HUES6 (cell line): ENCODE results near the gene VGF.
A peak's percentile ranks its signal among the peaks of the same experiment; 100 is the strongest.
"Not testable (repeated sequence)": the region's sequence is repeated elsewhere in the genome, so short reads cannot be mapped to it uniquely, and the experiment has no call there.

ENCODE experiments used
- H3K27ac ChIP-seq: 2 replicates; pipeline ENCODE4 v1.7.0; 2013; ENCODE audit warnings: low read depth, mild to moderate bottlenecking, low read length, inconsistent platforms
- H3K27me3 ChIP-seq: 2 replicates; pipeline ENCODE4 v1.6.1; 2013; ENCODE audit warnings: low read length; ENCODE audit not compliant: control insufficient read depth, insufficient read depth
- H3K36me3 ChIP-seq: 2 replicates; pipeline ENCODE4 v1.6.1; 2013; ENCODE audit warnings: low read length; ENCODE audit not compliant: control insufficient read depth, insufficient read depth
- H3K4me1 ChIP-seq: 2 replicates; pipeline ENCODE4 v1.6.1; 2013; ENCODE audit warnings: low read length; ENCODE audit not compliant: control insufficient read depth, insufficient read depth
- H3K4me3 ChIP-seq: 2 replicates; pipeline ENCODE4 v1.5.1; 2013; ENCODE audit warnings: low read depth, low read length
- H3K9ac ChIP-seq: one replicate; pipeline ENCODE4 v1.6.1; 2013; ENCODE audit warnings: mild to moderate bottlenecking, low read length
- H3K9me3 ChIP-seq: 2 replicates; pipeline ENCODE4 v1.6.1; 2013; ENCODE audit warnings: low read depth, low read length; ENCODE audit not compliant: control insufficient read depth, insufficient read depth

The VGF gene

DNA sequence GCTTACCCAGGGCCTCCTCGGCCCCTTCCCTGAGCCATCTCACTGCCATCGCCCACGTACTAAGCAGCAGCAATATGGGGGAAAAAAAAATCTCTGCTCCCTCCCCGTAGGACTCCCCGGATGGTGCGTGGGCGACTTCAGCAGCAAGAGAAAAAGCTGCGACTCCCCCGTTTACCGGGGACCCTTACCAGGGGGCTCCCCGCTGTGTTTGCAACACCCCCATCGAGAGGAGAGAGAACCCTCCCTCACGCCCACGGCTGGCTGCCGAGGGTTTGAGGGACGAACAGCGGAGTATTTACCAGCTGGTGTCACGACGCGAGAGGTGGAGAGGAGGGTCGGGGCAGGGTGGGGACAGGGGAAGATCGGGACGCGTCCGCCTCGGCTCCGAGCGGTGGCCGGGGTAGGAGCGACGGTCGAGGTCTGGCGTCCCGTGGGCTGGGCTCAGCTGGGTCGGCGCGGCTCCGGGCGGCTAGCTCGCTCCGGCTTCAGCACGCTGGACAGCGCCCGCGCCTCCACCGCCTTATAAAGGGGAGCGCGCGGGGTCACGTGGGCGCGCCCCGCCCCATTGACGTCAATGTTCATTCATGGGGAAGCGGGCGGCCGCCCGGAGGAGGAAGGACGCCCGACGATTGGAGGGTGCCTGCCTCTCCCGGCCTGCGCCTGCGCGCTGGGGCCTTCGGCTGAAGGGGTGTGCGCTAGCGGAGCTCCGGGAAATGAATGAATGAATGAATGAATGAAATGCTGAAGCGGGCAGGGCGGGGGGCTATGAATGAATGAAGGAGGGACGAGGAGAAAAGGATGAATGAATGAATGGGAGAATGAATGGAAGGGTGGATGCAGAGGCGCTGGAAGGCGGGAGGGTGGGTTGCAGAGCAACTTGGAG lies at the start of gene VGF:
Gene VGF (minus strand): TSS at position 495 of the 883 bp plus-strand sequence. CDS start 726 bp downstream, outside the sequence.
- Histone ChIP-seq H3K27ac (no peak within 1 kb of the TSS), H3K9ac (peak within 1 kb of the TSS; percentile 79), H3K9me3 (no peaks in the 10 kb centered on the region), H3K4me1 (peaks cover 55% of the 10 kb centered on the region), H3K36me3 (no peaks in the 10 kb centered on the region), H3K27me3 (peaks cover 64% of the 10 kb centered on the region), H3K4me3 (peak within 1 kb of the TSS; percentile 62)

DNA sequence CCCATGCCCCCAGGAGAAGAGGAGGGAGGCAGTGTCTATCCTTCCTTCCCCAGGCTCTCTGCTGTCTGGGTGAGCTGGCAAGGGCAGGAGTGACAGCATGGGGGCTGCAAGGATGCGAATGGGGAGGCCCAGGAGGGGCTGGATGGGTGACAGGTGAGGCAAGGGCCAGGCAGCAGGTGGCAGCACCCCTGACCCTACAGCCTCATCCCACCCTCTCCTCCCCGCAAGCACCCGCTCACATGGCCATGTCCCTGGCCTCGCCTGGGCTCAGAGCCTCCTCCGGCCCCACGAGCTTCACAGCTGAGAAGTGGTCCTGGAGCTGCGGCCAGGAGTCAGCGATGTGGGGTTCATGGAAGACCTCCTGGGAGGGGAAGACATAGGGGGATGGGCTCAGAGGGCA lies 46.6 kb upstream of the VGF start:
- Histone ChIP-seq H3K4me1 (peaks cover 9% of the 10 kb centered on the region), H3K4me3 (no peak overlapping the region), H3K27ac (no peak overlapping the region), H3K27me3 (no peaks in the 10 kb centered on the region), H3K9me3 (no peaks in the 10 kb centered on the region), H3K36me3 (peaks cover 55% of the 10 kb centered on the region), H3K9ac (no peak overlapping the region)

DNA sequence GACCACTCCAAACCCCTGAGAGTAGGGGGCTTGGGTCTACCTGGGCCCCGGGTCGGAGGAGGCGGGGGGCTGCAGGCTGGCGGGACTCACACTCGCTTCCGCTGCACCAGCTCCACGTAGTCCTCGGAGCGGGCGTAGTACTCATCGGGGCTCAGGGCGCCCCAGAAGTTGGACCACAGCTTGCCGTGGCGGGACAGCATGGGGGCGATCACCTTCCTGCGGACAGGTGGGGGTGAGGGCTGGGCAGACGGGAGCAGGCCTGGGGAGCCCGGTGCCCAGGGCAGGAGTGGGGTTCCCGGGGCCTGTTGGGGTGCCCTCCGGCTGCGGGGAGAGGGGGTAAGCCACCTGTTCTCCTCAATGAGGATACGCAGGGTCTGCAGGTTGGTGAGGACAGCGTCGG lies 46.1 kb upstream of the VGF start:
- Histone ChIP-seq H3K27me3 (no peaks in the 10 kb centered on the region), H3K4me1 (peaks cover 5% of the 10 kb centered on the region), H3K27ac (no peak overlapping the region), H3K4me3 (no peak overlapping the region), H3K36me3 (peaks cover 56% of the 10 kb centered on the region), H3K9me3 (no peaks in the 10 kb centered on the region), H3K9ac (no peak overlapping the region)

DNA sequence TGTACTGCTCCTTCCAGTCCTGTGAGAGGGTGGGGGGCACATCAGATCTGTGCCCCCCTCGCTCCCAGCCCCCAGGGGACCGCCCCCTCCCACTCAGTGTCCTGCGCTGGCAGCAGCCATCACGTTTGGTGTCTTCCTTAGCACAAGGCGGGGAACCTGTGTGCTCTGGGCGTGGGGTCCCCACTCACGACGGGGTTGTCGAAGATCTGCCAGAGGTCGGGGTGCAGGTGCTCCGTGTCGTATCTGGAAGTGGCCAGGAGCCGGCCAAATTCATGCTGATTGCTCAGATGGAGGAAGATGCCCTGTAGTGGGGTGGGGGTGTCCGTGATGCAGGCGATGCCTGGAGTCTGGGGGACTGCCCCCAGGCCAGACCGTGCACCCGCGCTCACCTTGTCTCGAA lies 44.8 kb upstream of the VGF start:
- Histone ChIP-seq H3K36me3 (peaks cover 57% of the 10 kb centered on the region), H3K9me3 (no peaks in the 10 kb centered on the region), H3K4me1 (no peaks in the 10 kb centered on the region), H3K27me3 (no peaks in the 10 kb centered on the region), H3K27ac (no peak overlapping the region), H3K9ac (no peak overlapping the region), H3K4me3 (no peak overlapping the region)

DNA sequence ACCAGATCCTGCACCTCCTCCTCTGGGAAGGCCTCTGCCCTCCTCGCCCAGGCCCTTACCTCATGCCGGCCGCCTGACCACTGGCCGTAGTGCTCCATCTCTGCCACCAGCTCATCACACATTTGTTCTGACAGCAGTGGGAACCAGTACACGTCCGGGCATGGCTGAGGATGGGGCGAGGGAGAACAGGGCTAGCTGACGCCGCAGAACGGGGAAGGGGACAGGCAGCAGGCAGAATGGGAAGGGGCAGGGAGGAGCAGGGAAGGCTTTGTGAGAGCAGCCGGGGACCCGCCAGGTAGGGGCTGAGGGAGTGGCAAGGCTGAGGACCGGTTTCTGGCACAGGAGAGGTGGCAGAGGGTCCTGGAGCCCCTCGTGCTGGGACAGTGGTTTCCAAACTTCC lies 43.4 kb upstream of the VGF start:
- H3K4me1 ChIP-seq, result no peaks in the 10 kb centered on the region
- H3K4me3 ChIP-seq, result no peak overlapping the region
- H3K9ac ChIP-seq, result no peak overlapping the region
- H3K27me3 ChIP-seq, result no peaks in the 10 kb centered on the region
- peaks cover 51% of the 10 kb centered on the region for H3K36me3 ChIP-seq
- H3K27ac ChIP-seq, result no peak overlapping the region
- H3K9me3 ChIP-seq, result no peaks in the 10 kb centered on the region

DNA sequence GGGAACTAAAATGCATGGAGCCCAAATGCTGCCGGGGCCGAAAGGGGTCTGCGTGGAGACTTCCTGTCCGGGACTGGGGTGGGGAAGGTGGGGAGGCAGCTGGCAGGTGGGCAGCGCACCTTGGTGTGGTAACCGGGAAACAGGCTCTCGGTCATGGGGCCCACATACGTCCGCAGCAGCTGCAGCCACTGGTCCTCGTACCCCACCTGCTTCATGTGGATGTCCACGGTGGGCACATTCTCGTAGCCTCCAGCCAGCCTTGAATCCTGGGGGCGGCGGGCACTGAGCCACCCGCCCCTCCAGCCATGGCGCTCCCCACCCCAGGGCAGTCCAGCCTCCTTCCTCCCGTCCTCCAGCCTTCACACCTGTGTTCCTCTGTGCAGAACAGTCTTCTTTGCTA lies 42.1 kb upstream of the VGF start:
- no peak overlapping the region for H3K27ac ChIP-seq
- H3K9me3 ChIP-seq, result no peaks in the 10 kb centered on the region
- H3K36me3 ChIP-seq, result peaks cover 48% of the 10 kb centered on the region
- no peak overlapping the region for H3K4me3 ChIP-seq
- H3K9ac ChIP-seq, result no peak overlapping the region
- no peaks in the 10 kb centered on the region for H3K4me1 ChIP-seq
- peaks cover 5% of the 10 kb centered on the region; the same call in 1 of the 2 replicates for H3K27me3 ChIP-seq

DNA sequence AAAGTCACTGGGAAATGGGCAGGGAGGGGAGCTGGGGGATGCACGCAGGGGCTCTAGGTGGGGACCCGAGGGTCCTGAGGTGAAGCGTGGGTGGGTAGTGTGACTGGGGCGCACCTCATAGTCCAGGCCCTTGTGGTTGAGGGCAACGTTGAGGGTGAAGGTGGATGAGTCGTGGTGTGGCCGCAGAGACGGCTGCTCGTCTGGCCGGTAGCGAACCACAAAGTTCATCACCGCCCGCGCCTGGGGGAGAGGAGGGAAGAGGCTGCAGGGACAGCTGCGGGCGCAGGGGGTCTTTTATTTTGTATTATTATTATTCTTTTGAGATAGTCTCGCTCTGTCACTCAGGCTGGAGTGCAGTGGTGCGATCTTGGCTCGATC lies 41.3 kb upstream of the VGF start:
- H3K9ac ChIP-seq, result no peak overlapping the region

DNA sequence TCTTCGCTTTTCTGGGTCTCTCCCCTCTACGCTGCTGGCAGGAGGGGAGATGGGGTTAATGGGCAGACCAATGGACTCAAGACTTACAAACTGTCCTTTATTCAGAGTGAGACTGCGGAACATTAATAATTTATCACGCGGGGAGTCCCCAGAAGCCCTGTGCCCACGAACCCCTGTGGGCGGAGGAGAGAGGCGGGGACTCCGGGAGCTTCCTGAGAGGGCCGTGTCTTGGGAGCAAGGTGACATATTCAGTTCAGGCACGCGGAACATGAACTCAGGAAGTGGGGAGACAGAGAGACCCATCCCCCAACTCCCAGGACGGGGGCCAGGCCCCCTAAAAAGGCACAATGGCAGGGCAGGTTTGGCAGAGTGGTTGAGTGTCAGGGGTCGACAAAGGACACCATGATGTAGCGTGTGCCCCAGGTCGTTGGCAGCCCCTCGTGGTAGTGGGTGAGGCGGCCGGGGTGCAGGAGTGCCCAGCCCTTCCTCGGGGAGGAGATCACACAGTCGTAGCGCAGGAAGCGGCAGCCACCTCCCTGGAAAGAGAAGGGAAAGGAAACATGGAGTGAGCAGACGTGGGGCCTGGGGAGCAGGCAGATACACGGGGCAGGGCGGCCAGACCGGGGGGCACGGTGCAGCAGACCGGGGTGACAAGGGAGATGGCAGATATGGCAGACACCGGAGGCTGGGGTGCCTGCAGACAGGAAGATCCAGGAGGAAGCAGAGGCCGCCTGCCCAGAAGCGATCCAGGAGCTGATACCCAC lies 40.7 kb upstream of the VGF start:
- no peak overlapping the region for H3K9ac ChIP-seq
- H3K27ac ChIP-seq, result no peak overlapping the region
- H3K36me3 ChIP-seq, result peaks cover 37% of the 10 kb centered on the region

More for the DNA sequence above, 41.3 kb upstream of the VGF start:
- Histone ChIP-seq H3K27ac (no peak overlapping the region), H3K9me3 (no peaks in the 10 kb centered on the region), H3K36me3 (peaks cover 43% of the 10 kb centered on the region), H3K4me3 (no peak overlapping the region), H3K4me1 (no peaks in the 10 kb centered on the region; the same call in 1 of the 2 replicates), H3K27me3 (peaks cover 13% of the 10 kb centered on the region; the same call in 1 of the 2 replicates)

DNA sequence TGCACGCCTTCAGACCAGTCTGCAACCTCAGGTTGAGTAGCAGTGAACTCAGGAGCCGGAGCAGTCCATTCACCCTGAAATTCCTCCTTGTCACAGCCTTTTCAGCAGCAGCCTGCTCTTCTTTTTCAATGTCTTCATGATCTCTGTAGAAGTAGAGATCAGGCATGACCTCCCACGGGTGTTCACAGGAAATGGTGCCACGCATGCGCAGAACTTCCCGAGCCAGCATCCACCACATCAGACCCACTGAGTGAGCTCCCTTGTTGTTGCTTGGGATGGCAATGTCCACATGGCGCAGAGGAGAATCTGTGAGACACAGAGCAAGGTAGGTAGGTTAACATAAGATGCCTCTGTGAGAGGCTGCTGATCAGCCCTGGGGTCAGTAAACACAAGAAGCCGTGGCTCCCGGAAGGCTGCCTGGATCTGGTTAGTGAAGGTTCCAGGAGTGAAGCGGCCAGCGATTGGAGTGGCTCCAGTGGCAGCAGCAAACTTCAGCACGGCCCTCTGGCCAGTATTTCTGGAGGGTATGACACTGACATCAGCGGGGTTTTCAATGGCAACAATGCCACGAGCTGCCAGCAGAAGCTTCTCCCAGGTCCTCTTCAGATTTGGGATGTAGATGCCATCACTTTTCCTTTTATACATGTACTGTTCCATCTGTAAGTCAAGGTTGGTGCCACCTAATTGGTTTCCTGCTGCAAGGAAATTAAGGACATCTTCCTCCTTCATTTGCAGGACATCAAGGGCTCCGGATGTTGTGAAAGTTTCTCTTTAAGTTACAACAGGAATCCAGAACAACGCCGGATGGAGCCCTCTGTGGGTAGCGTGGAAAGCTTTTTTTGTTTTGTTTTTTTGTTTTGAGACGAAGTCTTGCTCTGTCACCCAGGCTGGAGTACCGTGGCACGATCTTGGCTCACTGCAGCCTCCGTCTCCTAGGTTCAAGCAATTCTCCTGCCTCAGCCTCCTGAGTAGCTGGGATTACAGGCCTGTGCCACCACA lies 38.7 kb upstream of the VGF start:
- H3K9me3 ChIP-seq, H3K9ac ChIP-seq, H3K4me3 ChIP-seq, H3K27ac ChIP-seq: not testable (repeated sequence)
- H3K36me3 ChIP-seq, result peaks cover 22% of the 10 kb centered on the region
- peaks cover 11% of the 10 kb centered on the region for H3K4me1 ChIP-seq
- H3K27me3 ChIP-seq, result peaks cover 15% of the 10 kb centered on the region; the same call in 1 of the 2 replicates

More for the DNA sequence above, 40.7 kb upstream of the VGF start:
- no peak overlapping the region for H3K4me3 ChIP-seq
- H3K9me3 ChIP-seq, result no peaks in the 10 kb centered on the region
- H3K27me3 ChIP-seq, result peaks cover 15% of the 10 kb centered on the region; the same call in 1 of the 2 replicates
- peaks cover 1% of the 10 kb centered on the region for H3K4me1 ChIP-seq

DNA sequence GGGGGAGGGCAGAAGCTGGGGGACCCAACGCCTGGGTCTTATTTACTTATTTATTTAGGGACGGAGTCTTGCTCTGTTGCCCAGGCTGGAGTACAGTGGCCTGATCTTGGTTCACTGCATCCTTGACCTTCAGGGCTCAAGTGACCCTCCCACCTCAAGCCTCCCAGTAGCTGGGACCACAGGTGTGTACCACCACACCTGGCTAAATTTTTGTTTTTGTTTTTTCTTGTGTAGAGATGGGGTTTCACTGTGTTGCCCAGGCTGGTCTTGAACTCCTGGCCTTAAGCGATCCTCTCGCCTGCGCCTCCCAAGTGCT lies 37.2 kb upstream of the VGF start:
- Histone ChIP-seq H3K9ac (no peak overlapping the region), H3K36me3 (peaks cover 10% of the 10 kb centered on the region), H3K27me3 (peaks cover 15% of the 10 kb centered on the region; the same call in 1 of the 2 replicates), H3K27ac (no peak overlapping the region), H3K9me3 (no peaks in the 10 kb centered on the region), H3K4me3 (no peak overlapping the region), H3K4me1 (peaks cover 16% of the 10 kb centered on the region)
